DOHH2 (cell line): ENCODE data around the gene TIAL1.

Experiments
- EZH2phosphoT487 ChIP-seq: fragments of 200-600 bp; sonication (generic); IDR thresholded peaks from 2 replicates; pipeline ENCODE4 v1.6.1; 2017; ENCODE audit warnings: borderline replicate concordance, mild to moderate bottlenecking, antibody characterized with exemption, low read length, moderate library complexity, mixed read lengths
- TF ChIP-seq, protein P1 (sequence below): fragments of 200-600 bp; sonication (generic); IDR thresholded peaks from one replicate; pipeline ENCODE4 v1.5.1; 2014; ENCODE audit warnings: antibody characterized with exemption, mild to moderate bottlenecking, low read depth, low read length; ENCODE audit not compliant: poor library complexity, severe bottlenecking

DNA sequence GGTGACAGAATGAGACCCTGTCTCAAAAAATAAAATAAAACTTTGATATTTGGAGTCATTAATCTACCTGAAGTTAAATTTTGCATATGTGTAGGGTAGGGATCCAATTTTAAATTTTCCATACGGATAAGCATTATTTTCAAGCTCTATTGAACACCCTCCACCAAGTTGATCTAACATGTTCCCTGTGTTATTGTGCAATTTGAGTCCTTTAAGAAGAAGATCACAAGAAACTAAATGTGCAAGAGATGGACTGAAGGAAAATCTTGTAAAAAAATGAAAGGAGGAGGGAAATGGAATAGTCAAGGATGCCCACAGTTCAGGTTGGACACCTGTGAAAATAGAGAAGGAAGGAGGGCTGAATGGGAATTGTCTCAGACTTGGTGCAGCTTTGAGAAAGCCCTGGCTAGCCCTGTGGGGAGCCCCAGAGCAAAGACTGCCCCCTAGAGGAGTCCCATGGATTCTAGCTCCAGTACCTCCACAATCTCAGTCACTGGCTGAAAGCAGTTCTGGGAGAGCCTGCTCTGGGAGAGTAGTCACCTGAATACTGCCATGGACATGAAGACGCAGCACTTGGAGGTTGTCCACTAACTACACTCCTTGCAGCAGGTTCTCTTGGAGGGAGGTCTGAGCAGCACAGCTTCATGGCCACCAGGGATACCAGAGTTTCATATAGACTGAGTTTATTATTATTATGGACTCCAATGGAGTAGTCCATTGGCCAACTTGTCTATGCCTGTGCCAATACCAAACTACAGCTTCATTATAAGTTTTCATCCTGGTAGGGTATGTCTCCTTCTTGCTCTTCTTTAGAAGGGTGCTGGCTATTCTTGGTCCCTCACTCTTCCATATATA lies 5.7 kb upstream of the TIAL1 start:
- TF ChIP-seq, protein P1, sequence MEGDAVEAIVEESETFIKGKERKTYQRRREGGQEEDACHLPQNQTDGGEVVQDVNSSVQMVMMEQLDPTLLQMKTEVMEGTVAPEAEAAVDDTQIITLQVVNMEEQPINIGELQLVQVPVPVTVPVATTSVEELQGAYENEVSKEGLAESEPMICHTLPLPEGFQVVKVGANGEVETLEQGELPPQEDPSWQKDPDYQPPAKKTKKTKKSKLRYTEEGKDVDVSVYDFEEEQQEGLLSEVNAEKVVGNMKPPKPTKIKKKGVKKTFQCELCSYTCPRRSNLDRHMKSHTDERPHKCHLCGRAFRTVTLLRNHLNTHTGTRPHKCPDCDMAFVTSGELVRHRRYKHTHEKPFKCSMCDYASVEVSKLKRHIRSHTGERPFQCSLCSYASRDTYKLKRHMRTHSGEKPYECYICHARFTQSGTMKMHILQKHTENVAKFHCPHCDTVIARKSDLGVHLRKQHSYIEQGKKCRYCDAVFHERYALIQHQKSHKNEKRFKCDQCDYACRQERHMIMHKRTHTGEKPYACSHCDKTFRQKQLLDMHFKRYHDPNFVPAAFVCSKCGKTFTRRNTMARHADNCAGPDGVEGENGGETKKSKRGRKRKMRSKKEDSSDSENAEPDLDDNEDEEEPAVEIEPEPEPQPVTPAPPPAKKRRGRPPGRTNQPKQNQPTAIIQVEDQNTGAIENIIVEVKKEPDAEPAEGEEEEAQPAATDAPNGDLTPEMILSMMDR = peak; percentile 75
- TF ChIP-seq EZH2phosphoT487 = no peak
